Measurements from ENCODE around the gene P2RY14. TPM values are rescaled to one million over a fixed set of nuclear protein-coding genes. Genes with fewer than 3 reads are reported as not detected.

Gene P2RY14
- total and polyA plus RNA-seq, 2 of the 13 experiments (the other 11 are each of a cell fraction or from before 2014, with no cell fraction given): not detected

- DNase-seq (ENCODE audit: low spot score) (no peak), FAIRE-seq (no peak), ATAC-seq (no peak)
- no peak for TF ChIP-seq HNF4A (CRISPR knock-in tag; IDR thresholded peaks at IDR 0.05)
- TF ChIP-seq ZNF639 (CRISPR knock-in tag; conservative IDR thresholded peaks at IDR 0.05): no peak
- no peak for TF ChIP-seq ZNF891 (CRISPR knock-in tag; IDR thresholded peaks at IDR 0.05)
- no peak for TF ChIP-seq AFF4 (CRISPR knock-in tag; IDR thresholded peaks at IDR 0.05)
- TF ChIP-seq THAP7 (CRISPR knock-in tag; IDR thresholded peaks at IDR 0.05): no peak
- TF ChIP-seq DRAP1 (CRISPR knock-in tag; IDR thresholded peaks at IDR 0.05): no peak
- TF ChIP-seq SOX13 (IDR thresholded peaks at IDR 0.05): no peak
- no peak for TF ChIP-seq SOX13 (CRISPR knock-in tag; conservative IDR thresholded peaks at IDR 0.05 in 1 of 2, IDR thresholded peaks at IDR 0.05 in 1 of 2)
- no peak for TF ChIP-seq KDM5B (CRISPR knock-in tag; IDR thresholded peaks at IDR 0.05; ENCODE audit: borderline replicate concordance)
- no peaks in the 10 kb centered on the region for H3K4me1 ChIP-seq (ENCODE audit: insufficient read depth, low read length)
- H3K27ac ChIP-seq (ENCODE audit: extremely low read length, insufficient read depth, low read length): no peak overlapping the region
- no peaks in the 10 kb centered on the region for H3K36me3 ChIP-seq (replicated peaks in 1 of 2; ENCODE audit: control insufficient read depth in 1 of 2, insufficient read depth in 2 of 2, low read length in 2 of 2)
- no peak overlapping the region for H3K9ac ChIP-seq (ENCODE audit: insufficient read depth, low read depth, low read length)
- H3K9me3 ChIP-seq (ENCODE audit: low read length): no peaks in the 10 kb centered on the region
- H3K4me2 ChIP-seq (ENCODE audit: low read depth, low read length): no peak overlapping the region
- no peak overlapping the region for H2AFZ ChIP-seq (ENCODE audit: low read length)
- WGBS (ENCODE audit: low lambda C conversion rate): 28% methylated on average over 3 of the region's 3 CpGs
- ChIA-PET POLR2A (no interaction called here), CTCF (ENCODE audit: low intra/inter-chr PET ratio, low total read pairs) (no interaction called here)
- in situ Hi-C loops (cut with HindIII; ENCODE audit: extremely low pct_ligation_motif_present, low pct_unique_long_range_greater_than_20kb) (no loop called here), intact Hi-C loops (cut with micrococcal nuclease; ENCODE audit: unreplicated experiment) (no loop called here)
- H3K4me3 ChIP-seq (replicated peaks in 1 of 3; ENCODE audit: insufficient read depth in 1 of 3, low read depth in 2 of 3, low read length in 3 of 3): no peak overlapping the region
- no peaks in the 10 kb centered on the region for H3K79me2 ChIP-seq (ENCODE audit: insufficient read depth, low read length)
- BruUV-seq (replicated peaks): no TSS peak
- no peaks in the 10 kb centered on the region for H4K20me1 ChIP-seq (ENCODE audit: insufficient read depth, low read length)
- no peaks in the 10 kb centered on the region for H3K27me3 ChIP-seq (ENCODE audit: control insufficient read depth in 1 of 2, insufficient read depth in 2 of 2, low read length in 2 of 2)
Measured at GRCh38 chr3:151296226-151296625, 17.9 kb upstream of the P2RY14 start.

Data from HepG2 (cell line).